GM23248 (cell line): Measurements from ENCODE around the gene MCHR2.

Experiments
- EZH2 ChIP-seq: fragments of 200-600 bp; sonication (generic); IDR thresholded peaks from 2 replicates; pipeline ENCODE4 v1.6.1; 2018; ENCODE audit warnings: antibody characterized with exemption, mild to moderate bottlenecking; ENCODE audit not compliant: insufficient read depth, poor library complexity, severe bottlenecking
- EZH2phosphoT487 ChIP-seq: fragments of 200-600 bp; sonication (generic); IDR thresholded peaks from 2 replicates; pipeline ENCODE4 v1.6.1; 2018; ENCODE audit warnings: antibody characterized with exemption, moderate library complexity, mild to moderate bottlenecking, low read depth; ENCODE audit not compliant: insufficient read depth

- TF ChIP-seq EZH2 (no peak), EZH2phosphoT487 (no peak)
Observed at GRCh38 chr6:99997141-99997540, 3.1 kb upstream of the MCHR2 start.
